ENCODE results near the gene INPP5K.

INPP5K gene

DNA sequence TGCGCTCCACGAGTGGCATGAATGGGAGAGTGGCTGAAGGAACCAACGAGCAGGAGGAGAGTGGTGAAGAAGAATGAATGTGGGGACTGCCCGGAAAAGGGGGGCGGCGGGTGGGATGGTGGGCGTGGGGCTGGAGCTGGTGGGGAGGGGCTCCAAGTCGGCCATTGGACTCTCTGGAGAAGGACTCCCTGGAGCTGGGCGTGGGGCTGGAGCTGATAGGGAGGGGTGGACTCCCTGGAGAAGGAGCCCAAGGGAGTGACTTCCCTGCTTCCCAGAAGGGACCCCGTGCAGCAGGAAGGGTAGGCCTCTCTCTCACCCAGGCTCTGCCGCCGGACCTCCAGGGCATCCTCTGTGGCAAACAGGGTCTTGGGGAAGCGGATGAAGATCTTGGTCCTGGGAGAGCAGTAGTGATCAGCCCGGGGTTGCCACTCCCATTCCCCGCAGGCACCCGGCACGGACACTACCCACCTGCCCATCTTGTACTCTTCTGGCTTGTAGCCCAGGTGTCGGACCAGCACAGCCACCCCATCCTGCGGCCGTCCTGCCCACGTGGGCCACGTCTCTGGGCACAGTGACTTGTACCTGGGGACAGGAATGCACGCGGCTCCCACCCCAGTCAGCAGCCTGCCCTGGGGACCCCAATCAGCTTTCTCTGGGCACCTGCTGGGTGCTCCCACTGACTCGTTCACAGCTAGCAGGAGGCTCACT is 45.5 kb downstream of the INPP5K start:
- H3K27ac ChIP-seq, result no peak overlapping the region
- TF ChIP-seq, protein P1, sequence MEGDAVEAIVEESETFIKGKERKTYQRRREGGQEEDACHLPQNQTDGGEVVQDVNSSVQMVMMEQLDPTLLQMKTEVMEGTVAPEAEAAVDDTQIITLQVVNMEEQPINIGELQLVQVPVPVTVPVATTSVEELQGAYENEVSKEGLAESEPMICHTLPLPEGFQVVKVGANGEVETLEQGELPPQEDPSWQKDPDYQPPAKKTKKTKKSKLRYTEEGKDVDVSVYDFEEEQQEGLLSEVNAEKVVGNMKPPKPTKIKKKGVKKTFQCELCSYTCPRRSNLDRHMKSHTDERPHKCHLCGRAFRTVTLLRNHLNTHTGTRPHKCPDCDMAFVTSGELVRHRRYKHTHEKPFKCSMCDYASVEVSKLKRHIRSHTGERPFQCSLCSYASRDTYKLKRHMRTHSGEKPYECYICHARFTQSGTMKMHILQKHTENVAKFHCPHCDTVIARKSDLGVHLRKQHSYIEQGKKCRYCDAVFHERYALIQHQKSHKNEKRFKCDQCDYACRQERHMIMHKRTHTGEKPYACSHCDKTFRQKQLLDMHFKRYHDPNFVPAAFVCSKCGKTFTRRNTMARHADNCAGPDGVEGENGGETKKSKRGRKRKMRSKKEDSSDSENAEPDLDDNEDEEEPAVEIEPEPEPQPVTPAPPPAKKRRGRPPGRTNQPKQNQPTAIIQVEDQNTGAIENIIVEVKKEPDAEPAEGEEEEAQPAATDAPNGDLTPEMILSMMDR (conservative IDR thresholded peaks at IDR 0.05), result no peak

DNA sequence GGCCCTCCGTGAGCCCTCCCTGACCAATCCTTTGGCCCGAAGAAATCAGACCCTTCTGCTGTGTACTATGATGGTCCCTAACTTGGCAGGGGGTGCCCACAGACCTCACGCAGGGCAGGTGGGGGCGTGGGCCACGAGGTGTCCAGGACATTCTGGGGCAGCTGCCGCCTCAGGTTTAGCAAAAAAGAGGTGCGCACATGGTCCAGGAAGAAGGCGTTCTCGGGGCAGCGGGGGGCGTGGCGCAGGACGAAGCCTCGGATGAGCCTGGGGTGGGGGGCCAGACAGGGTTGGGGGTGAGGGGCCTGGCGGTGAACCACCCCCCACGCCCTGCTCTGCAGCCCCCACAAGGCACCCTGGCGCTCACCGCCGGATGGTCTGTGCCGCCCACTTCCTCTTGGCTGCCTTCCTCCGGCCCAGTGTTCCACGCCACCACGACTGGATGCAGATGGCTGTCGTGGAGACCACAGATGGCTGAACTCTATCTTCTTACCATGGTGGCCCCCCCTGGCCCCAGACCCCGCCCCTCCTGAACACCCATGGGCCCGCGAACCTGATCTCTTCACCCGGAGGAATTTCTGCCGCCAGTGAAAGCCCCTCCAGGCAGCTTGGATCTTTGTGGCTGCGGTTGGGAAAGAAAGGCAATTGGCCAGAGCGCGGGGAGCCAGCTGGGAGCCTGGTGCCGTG is 46.2 kb downstream of the INPP5K start:
- H3K27ac ChIP-seq, result no peak overlapping the region
- TF ChIP-seq, protein P1 (conservative IDR thresholded peaks at IDR 0.05), result no peak

DNA sequence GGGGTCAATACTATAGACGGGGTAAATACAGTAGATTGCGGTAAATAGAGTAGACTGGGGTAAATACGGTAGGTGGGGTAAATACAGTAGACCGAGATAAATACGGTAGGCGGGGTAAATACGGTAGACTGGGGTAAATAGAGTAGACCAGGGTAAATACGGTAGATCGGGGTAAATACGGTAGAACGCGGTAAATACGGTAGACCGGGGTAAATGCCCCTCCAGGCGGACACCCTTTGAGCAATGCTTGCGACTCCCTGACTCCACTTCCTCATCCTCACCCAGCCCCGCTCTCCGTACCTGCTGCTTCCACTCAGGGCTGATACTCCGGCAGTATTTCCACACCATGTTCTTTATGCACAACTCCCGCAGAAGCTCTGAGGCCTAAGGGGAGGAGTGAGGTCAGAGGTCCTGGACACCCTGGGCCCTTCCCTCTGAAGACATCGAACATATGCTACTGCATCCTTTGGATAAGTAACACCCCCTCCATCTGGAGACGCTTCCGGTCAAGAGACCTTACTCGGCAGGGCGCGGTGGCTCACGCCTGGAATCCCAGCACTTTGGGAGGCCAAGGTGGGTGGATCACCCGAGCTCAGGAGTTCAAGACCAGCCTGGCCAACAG is 47.1 kb downstream of the INPP5K start:
- no peak overlapping the region for H3K27ac ChIP-seq
- TF ChIP-seq, protein P1 (conservative IDR thresholded peaks at IDR 0.05), result no peak

DNA sequence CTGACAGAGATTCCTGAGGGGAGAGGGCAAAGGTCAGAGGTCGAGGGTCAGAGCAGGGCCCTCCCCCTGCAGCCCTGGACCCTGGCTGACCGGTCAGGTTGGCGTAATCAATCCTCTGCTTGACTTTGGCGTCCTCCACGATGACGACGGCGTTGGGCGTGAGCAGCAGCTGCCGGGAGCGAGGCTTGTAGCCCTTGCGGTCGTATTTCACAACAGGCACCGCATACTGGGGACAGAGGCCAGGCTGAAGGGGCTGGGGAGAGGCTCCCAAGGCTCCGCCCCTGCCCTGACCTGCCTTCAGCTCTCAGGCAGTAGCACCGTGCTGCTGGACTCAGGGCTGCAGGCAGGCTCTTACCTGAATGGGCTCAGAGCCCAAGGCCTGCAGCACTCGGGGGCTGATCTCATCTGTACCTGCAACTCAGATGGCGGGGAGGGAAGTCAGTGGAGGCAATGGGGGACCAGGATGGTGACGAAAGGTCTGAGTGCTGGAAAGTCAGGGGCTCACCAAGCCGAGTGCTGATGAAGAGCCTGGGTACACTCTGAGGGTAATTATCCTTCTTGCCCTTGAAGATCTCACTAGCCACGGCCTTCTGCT is 48.4 kb downstream of the INPP5K start:
- TF ChIP-seq, protein P1 (conservative IDR thresholded peaks at IDR 0.05), result no peak
- H3K27ac ChIP-seq, result no peak overlapping the region

DNA sequence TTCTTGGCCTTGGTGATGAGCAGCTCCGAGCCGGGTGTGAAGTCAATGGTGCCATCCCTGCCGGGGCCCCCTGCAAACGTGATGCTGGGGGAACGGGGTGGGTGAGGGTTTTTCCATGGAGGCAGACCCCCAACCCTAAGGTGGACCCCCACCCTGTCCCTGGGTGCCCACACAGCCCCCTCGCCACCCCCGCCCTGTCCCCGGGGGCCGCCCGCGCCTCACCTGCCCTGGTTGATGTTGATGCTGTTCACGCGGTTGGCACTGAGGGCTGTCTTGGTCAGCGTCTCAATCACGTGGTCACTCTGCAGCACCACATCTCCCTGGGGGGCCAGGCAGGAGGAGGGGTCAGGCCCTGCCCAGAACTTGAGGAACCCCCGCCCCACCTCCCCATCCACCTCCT is 49.2 kb downstream of the INPP5K start:
- H3K27ac ChIP-seq, result no peak overlapping the region
- TF ChIP-seq, protein P1 (conservative IDR thresholded peaks at IDR 0.05), result no peak

DNA sequence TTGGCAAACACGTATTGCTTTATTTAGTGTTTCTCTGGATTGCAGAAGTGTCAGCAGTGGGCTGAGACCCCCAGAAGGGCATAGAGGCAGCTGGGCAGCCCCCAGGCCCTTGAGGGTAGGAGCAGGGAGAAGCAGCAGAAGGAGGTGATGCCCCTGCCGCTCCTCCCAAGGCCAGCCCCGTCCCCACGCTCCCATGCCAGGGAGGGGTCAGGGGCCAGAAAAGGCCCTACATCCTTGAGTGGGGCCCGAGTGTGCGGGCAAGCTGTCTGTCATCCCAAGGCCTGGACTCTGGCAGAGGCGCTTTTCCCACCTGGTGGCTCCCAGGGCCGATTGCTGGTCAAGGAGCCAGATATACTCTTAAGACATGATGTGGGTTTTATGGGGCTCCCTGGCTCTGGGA is 52.2 kb downstream of the INPP5K start:
- TF ChIP-seq, protein P1 (conservative IDR thresholded peaks at IDR 0.05), result no peak
- H3K27ac ChIP-seq, result no peak overlapping the region

Data from VCaP (cell line).